BE2C (cell line): ENCODE results near the gene REEP1.

Experiments
- DNase-seq: peaks from one replicate; pipeline ENCODE4 v3.0.0-alpha.2; 2020
- H3K27me3 ChIP-seq: fragments of 250-450 bp; sonication (Bioruptor Pico); 2 replicates; pipeline ENCODE4 v1.5.1; 2020; ENCODE audit warnings: mild to moderate bottlenecking
- H3K36me3 ChIP-seq: fragments of 250-450 bp; sonication (Bioruptor Pico); 2 replicates; pipeline ENCODE4 v1.5.1; 2020; ENCODE audit warnings: mild to moderate bottlenecking
- H3K4me1 ChIP-seq: fragments of 250-450 bp; sonication (Bioruptor Pico); 2 replicates; pipeline ENCODE4 v1.5.1; 2020
- H3K4me3 ChIP-seq: 2 replicates; pipeline ENCODE4 v1.5.1; 2011; ENCODE audit warnings: low read depth, low read length
- H3K9me3 ChIP-seq: fragments of 250-450 bp; sonication (Bioruptor Pico); 2 replicates; pipeline ENCODE4 v1.5.1; 2020
- CTCF ChIP-seq: IDR thresholded peaks from 2 replicates; pipeline ENCODE4 v1.5.1; 2012; ENCODE audit warnings: mild to moderate bottlenecking, low read depth, low read length

Gene REEP1

GRCh38 chr2:86366651-86367498, 29.4 kb upstream of the REEP1 start:
- Histone ChIP-seq H3K4me3 (no peak overlapping the region), H3K4me1 (no peaks in the 10 kb centered on the region), H3K36me3 (no peaks in the 10 kb centered on the region), H3K9me3 (no peaks in the 10 kb centered on the region), H3K27me3 (no peaks in the 10 kb centered on the region)
- DNase-seq = no peak
- no peak for TF ChIP-seq CTCF

- Histone ChIP-seq H3K4me3 (no peak overlapping the region), H3K36me3 (no peaks in the 10 kb centered on the region), H3K27me3 (no peaks in the 10 kb centered on the region), H3K9me3 (no peaks in the 10 kb centered on the region), H3K4me1 (no peaks in the 10 kb centered on the region)
- TF ChIP-seq CTCF = no peak
- DNase-seq = no peak
Measured at GRCh38 chr2:86364894-86365293, 27.5 kb upstream of the REEP1 start.

- TF ChIP-seq CTCF = no peak
- Histone ChIP-seq H3K4me3 (no peak overlapping the region), H3K9me3 (no peaks in the 10 kb centered on the region), H3K27me3 (no peaks in the 10 kb centered on the region), H3K36me3 (no peaks in the 10 kb centered on the region), H3K4me1 (no peaks in the 10 kb centered on the region)
- no peak for DNase-seq
Measured at GRCh38 chr2:86360776-86361175, 23.4 kb upstream of the REEP1 start.

- Histone ChIP-seq H3K9me3 (no peaks in the 10 kb centered on the region), H3K36me3 (no peaks in the 10 kb centered on the region), H3K4me1 (no peaks in the 10 kb centered on the region), H3K4me3 (no peak overlapping the region), H3K27me3 (no peaks in the 10 kb centered on the region)
- DNase-seq = no peak
- TF ChIP-seq CTCF = no peak
Measured at GRCh38 chr2:86358957-86359356, 21.5 kb upstream of the REEP1 start.

- no peaks in the 10 kb centered on the region for H3K36me3 ChIP-seq
- no peaks in the 10 kb centered on the region for H3K27me3 ChIP-seq
- TF ChIP-seq CTCF = no peak
- no peak overlapping the region for H3K4me3 ChIP-seq
- H3K4me1 ChIP-seq = no peaks in the 10 kb centered on the region
- H3K9me3 ChIP-seq = no peaks in the 10 kb centered on the region
- no peak for DNase-seq
Measured at GRCh38 chr2:86357392-86357963, 20.1 kb upstream of the REEP1 start.

- no peaks in the 10 kb centered on the region for H3K27me3 ChIP-seq
- no peak for TF ChIP-seq CTCF
Measured at GRCh38 chr2:86352727-86353221, 15.3 kb upstream of the REEP1 start.

More at GRCh38 chr2:86352727-86353221, 15.3 kb upstream of the REEP1 start:
- no peaks in the 10 kb centered on the region for H3K36me3 ChIP-seq
- H3K4me1 ChIP-seq = no peaks in the 10 kb centered on the region
- no peak for DNase-seq
- no peaks in the 10 kb centered on the region for H3K9me3 ChIP-seq
- no peak overlapping the region for H3K4me3 ChIP-seq
